HepG2 (cell line): ENCODE data around the gene SELENOW. TPM values are rescaled to one million over a fixed set of nuclear protein-coding genes. Genes with fewer than 3 reads are reported as not detected.

Experiments
- ATAC-seq: fragments of 200-7000 bp; cut with Tn5 transposase; 3 replicates; pipeline ENCODE4 v1.9.1; 2020; ENCODE audit warnings: mild to moderate bottlenecking, moderate library complexity
- BruUV-seq: library from RNA; stranded (reverse); fragments of 400-500 nt; replicated peaks from 2 replicates; lab custom pipeline; 2021; lab: Mats Ljungman, UMichigan
- CTCF ChIA-PET: fragments of 300-600 bp; formaldehyde crosslinking; extraction: SDS; loops from one replicate; lab custom pipeline; 2021; ENCODE audit warnings: low total read pairs, inconsistent platforms, low intra/inter-chr PET ratio; lab: Yijun Ruan, JAX
- POLR2A ChIA-PET: fragments of 350-600 bp; sonication (Branson Sonifier 250); formaldehyde crosslinking; loops from one replicate; lab custom pipeline; 2020; ENCODE audit warnings: antibody characterized with exemption, inconsistent platforms; lab: Yijun Ruan, JAX
- DNase-seq: peaks from one replicate; pipeline ENCODE4 v3.0.0-alpha.2; 2015; ENCODE audit warnings: low spot score
- FAIRE-seq: peaks from 3 replicates; lab custom pipeline; 2011; peaks lifted over from hg19 to GRCh38; lab: Jason Lieb, UNC
- H2AFZ ChIP-seq: one replicate; pipeline ENCODE4 v1.6.1; 2011; ENCODE audit warnings: low read length, inconsistent platforms
- H3K27ac ChIP-seq: fragments of 300-600 bp; 3 replicates; pipeline ENCODE4 v1.8.0; 2011; ENCODE audit warnings: mixed run types, mild to moderate bottlenecking, mixed read lengths, low read length, inconsistent platforms; ENCODE audit not compliant: insufficient read depth; ENCODE audit errors: extremely low read length
- H3K27me3 ChIP-seq, 2 experiments: fragments of 200-600 bp in 1 of 2; 2 replicates in 1 of 2; 3 replicates in 1 of 2; pipeline versions ENCODE4 v1.6.0 to v1.8.0; 2011; ENCODE audit warnings: low read length in 2 of 2, mild to moderate bottlenecking in 2 of 2, moderate library complexity in 2 of 2, inconsistent platforms in 1 of 2; ENCODE audit not compliant: insufficient read depth in 2 of 2, control insufficient read depth in 1 of 2
- H3K36me3 ChIP-seq, 2 experiments: fragments of 200-600 bp in 1 of 2; replicated peaks in 1 of 2; 2 replicates in 1 of 2; 3 replicates in 1 of 2; pipeline versions ENCODE4 v1.5.1 to v1.8.0; 2011; ENCODE audit warnings: low read length in 2 of 2, inconsistent platforms in 1 of 2; ENCODE audit not compliant: insufficient read depth in 2 of 2, control insufficient read depth in 1 of 2
- H3K4me1 ChIP-seq: 2 replicates; pipeline ENCODE4 v1.5.1; 2012; ENCODE audit warnings: low read length, inconsistent platforms; ENCODE audit not compliant: insufficient read depth
- H3K4me2 ChIP-seq: 2 replicates; pipeline ENCODE4 v1.6.0; 2011; ENCODE audit warnings: low read depth, low read length, inconsistent platforms
- H3K4me3 ChIP-seq, 3 experiments: fragments of 200-600 bp in 1 of 3; sonication (generic), shearing (Covaris generic) in 1 of 3; replicated peaks in 1 of 3; 2 replicates each; pipeline ENCODE4 v1.5.1; 2011 to 2016; ENCODE audit warnings: low read length in 3 of 3, inconsistent platforms in 2 of 3, low read depth in 2 of 3, mild to moderate bottlenecking in 2 of 3, control low read depth in 1 of 3, mixed read lengths in 1 of 3; ENCODE audit not compliant: insufficient read depth in 1 of 3
- H3K79me2 ChIP-seq: one replicate; pipeline ENCODE4 v1.6.1; 2011; ENCODE audit warnings: low read length, inconsistent platforms; ENCODE audit not compliant: insufficient read depth
- H3K9ac ChIP-seq: 2 replicates; pipeline ENCODE4 v1.6.0; 2011; ENCODE audit warnings: mild to moderate bottlenecking, low read depth, low read length, inconsistent platforms; ENCODE audit not compliant: insufficient read depth
- H3K9me3 ChIP-seq: 2 replicates; pipeline ENCODE4 v1.5.1; 2012; ENCODE audit warnings: mild to moderate bottlenecking, low read length
- H4K20me1 ChIP-seq: 2 replicates; pipeline ENCODE4 v1.6.0; 2011; ENCODE audit warnings: inconsistent platforms, mild to moderate bottlenecking, low read length, moderate library complexity; ENCODE audit not compliant: insufficient read depth
- ATF1 ChIP-seq: IDR thresholded peaks from 2 replicates; pipeline ENCODE4 v1.6.1; 2016; ENCODE audit warnings: mild to moderate bottlenecking, control low read depth
- CSRNP1 ChIP-seq: sonication (generic); formaldehyde crosslinking; IDR thresholded peaks from 2 replicates; pipeline ENCODE4 v1.8.1; 2023; ENCODE audit warnings: mild to moderate bottlenecking, missing genetic modification reagents
- CTCF ChIP-seq: sonication (generic); formaldehyde crosslinking; IDR thresholded peaks from 2 replicates; pipeline ENCODE4 v1.5.0; 2020; ENCODE audit warnings: mild to moderate bottlenecking, missing genetic modification reagents, moderate library complexity
- KDM2A ChIP-seq: sonication (generic); formaldehyde crosslinking; IDR thresholded peaks from 2 replicates; pipeline ENCODE4 v1.4.0; 2020; ENCODE audit warnings: low read depth, missing genetic modification reagents, borderline replicate concordance
- LCORL ChIP-seq, 2 experiments: fragments of 450-650 bp in 1 of 2; sonication (generic) in 1 of 2; formaldehyde crosslinking in 1 of 2; IDR thresholded peaks; 2 replicates each; pipeline versions ENCODE4 v1.5.0 to v1.6.1; 2017 to 2020; ENCODE audit warnings: antibody characterized with exemption in 1 of 2, missing genetic modification reagents in 1 of 2
- POLR2G ChIP-seq: fragments of 200-400 bp; formaldehyde crosslinking; IDR thresholded peaks from 2 replicates; pipeline ENCODE4 v1.6.1; 2018; ENCODE audit warnings: mild to moderate bottlenecking, low read depth, low read length, moderate library complexity
- STAG1 ChIP-seq: sonication (generic); formaldehyde crosslinking; IDR thresholded peaks from 2 replicates; pipeline ENCODE4 v1.4.0; 2020; ENCODE audit warnings: missing genetic modification reagents
- TBX2 ChIP-seq: sonication (generic); formaldehyde crosslinking; IDR thresholded peaks from 2 replicates; pipeline ENCODE4 v1.5.0; 2020; ENCODE audit warnings: missing genetic modification reagents, mild to moderate bottlenecking, borderline replicate concordance
- ZBTB46 ChIP-seq: sonication (generic); formaldehyde crosslinking; IDR thresholded peaks from 2 replicates; pipeline ENCODE4 v1.4.0; 2020; ENCODE audit warnings: mild to moderate bottlenecking, missing genetic modification reagents, borderline replicate concordance
- ZBTB7A ChIP-seq: sonication (generic); formaldehyde crosslinking; IDR thresholded peaks from 2 replicates; pipeline ENCODE4 v1.8.0; 2022; ENCODE audit warnings: mild to moderate bottlenecking, missing genetic modification reagents
- ZNF281 ChIP-seq: sonication (generic); formaldehyde crosslinking; IDR thresholded peaks from 2 replicates; pipeline ENCODE4 v1.4.0; 2020; ENCODE audit warnings: missing genetic modification reagents, borderline replicate concordance
- ZNF33A ChIP-seq: sonication (generic); formaldehyde crosslinking; IDR thresholded peaks from 2 replicates; pipeline ENCODE4 v1.5.1; 2020; ENCODE audit warnings: missing genetic modification reagents, mild to moderate bottlenecking, moderate library complexity, borderline replicate concordance
- ZNF460 ChIP-seq: sonication (generic); formaldehyde crosslinking; IDR thresholded peaks from 2 replicates; pipeline ENCODE4 v1.5.1; 2020; ENCODE audit warnings: missing genetic modification reagents, mild to moderate bottlenecking, borderline replicate concordance
- ZNF580 ChIP-seq: IDR thresholded peaks from 2 replicates; pipeline ENCODE4 v1.6.1; 2016; ENCODE audit warnings: low read depth, borderline replicate concordance
- WGBS: methylation state at CpG from one replicate; pipeline ENCODE4 v1.1.6; 2017; ENCODE audit warnings: low lambda C conversion rate; 5-methylcytosine and 5-hydroxymethylcytosine counted together
- in situ Hi-C: cut with HindIII; loops from 2 replicates; pipeline ENCODE4 v1.10.0; 2017; ENCODE audit warnings: low pct_unique_long_range_greater_than_20kb; ENCODE audit not compliant: extremely low pct_ligation_motif_present
- intact Hi-C: fragments of 100-400 bp; cut with micrococcal nuclease; formaldehyde crosslinking; loops from one replicate; pipeline ENCODE4 v1.10.0; 2022; ENCODE audit not compliant: unreplicated experiment
- polyA plus RNA-seq, 8 experiments: library from polyadenylated mRNA; depleted of rRNA in 3 of 8; stranded (reverse) in 7 of 8; unstranded in 1 of 8; fragments of >200 nt; fragmentation: Illumina TruSeq in 4 of 8; extraction: Trizol in 4 of 8; gene quantifications; 2 replicates each; pipeline versions ENCODE4 v1.2.1 to v1.2.3, GENCODE V29; 2011 to 2016; ENCODE audit warnings: low read depth in 4 of 8, missing spikeins in 1 of 8, mixed read lengths in 1 of 8; ENCODE audit not compliant: insufficient read depth in 1 of 8
- total RNA-seq, 5 experiments: library from RNA; depleted of rRNA; stranded (reverse); fragments of >200 nt; fragmentation: Illumina TruSeq; extraction: Trizol; gene quantifications; 2 replicates each; pipeline ENCODE4 v1.2.3, GENCODE V29; 2016; ENCODE audit warnings: low read depth in 1 of 5

The SELENOW gene
- total and polyA plus RNA-seq, 2 of the 13 experiments (the other 11 are each of a cell fraction or from before 2014, with no cell fraction given): 50.3 to 64.7 TPM

GRCh38 chr19:47813304-47813994 is 34.9 kb downstream of the SELENOW start:
- CTCF ChIA-PET: interaction anchor here (0.6 to 1.2 kb wide), 3 partner anchors 49 to 55 kb away, joined by 3 to 4 read pairs (median 3); no protein-coding TSS in a partner anchor
- no TSS peak for BruUV-seq
- Histone ChIP-seq H3K4me3 (no peak overlapping the region), H2AFZ (no peak overlapping the region), H3K27ac (no peak overlapping the region), H3K4me1 (peaks cover 6% of the 10 kb centered on the region; the same call in 1 of the 2 replicates), H3K36me3 (no peaks in the 10 kb centered on the region), H3K4me2 (peak overlapping the region; percentile 1; the same call in 1 of the 2 replicates), H4K20me1 (no peaks in the 10 kb centered on the region), H3K9ac (no peak overlapping the region), H3K27me3 (no peaks in the 10 kb centered on the region), H3K9me3 (no peaks in the 10 kb centered on the region), H3K79me2 (no peaks in the 10 kb centered on the region)
- DNase-seq (peak; percentile 58), ATAC-seq (peak; percentile 97), FAIRE-seq (no peak)
- intact Hi-C loops: loop anchor here (2.0 kb wide), 1 partner anchor 49 kb away; no protein-coding TSS in a partner anchor
- POLR2A ChIA-PET: no interaction called here
- in situ Hi-C loops: no loop called here
- WGBS: 12% methylated on average over 17 of the region's 17 CpGs
- TF ChIP-seq CTCF (peak; percentile 78), ZBTB7A (CRISPR knock-in tag) (no peak), ZNF460 (CRISPR knock-in tag) (no peak), ZNF281 (peak; percentile 31; the same call in 1 of the 2 replicates), STAG1 (CRISPR knock-in tag) (peak; percentile 48), POLR2G (no peak), KDM2A (CRISPR knock-in tag) (0 out of 2 replicates have a peak, but pooled peaks have one; percentile 38), TBX2 (no peak), ZNF33A (CRISPR knock-in tag) (no peak), ZBTB46 (CRISPR knock-in tag) (no peak), ATF1 (CRISPR knock-in tag) (no peak), LCORL (IDR thresholded peaks at IDR 0.05) (no peak), LCORL (CRISPR knock-in tag; IDR thresholded peaks at IDR 0.05) (no peak), ZNF580 (CRISPR knock-in tag) (no peak), CSRNP1 (CRISPR knock-in tag) (no peak)
